ENCODE data around the gene SLC1A3. TPM values are rescaled to one million over a fixed set of nuclear protein-coding genes. Genes with fewer than 3 reads are reported as not detected.

SLC1A3 gene
- polyA plus RNA-seq, 2 donors: 13.5 to 16.1 TPM

DNA sequence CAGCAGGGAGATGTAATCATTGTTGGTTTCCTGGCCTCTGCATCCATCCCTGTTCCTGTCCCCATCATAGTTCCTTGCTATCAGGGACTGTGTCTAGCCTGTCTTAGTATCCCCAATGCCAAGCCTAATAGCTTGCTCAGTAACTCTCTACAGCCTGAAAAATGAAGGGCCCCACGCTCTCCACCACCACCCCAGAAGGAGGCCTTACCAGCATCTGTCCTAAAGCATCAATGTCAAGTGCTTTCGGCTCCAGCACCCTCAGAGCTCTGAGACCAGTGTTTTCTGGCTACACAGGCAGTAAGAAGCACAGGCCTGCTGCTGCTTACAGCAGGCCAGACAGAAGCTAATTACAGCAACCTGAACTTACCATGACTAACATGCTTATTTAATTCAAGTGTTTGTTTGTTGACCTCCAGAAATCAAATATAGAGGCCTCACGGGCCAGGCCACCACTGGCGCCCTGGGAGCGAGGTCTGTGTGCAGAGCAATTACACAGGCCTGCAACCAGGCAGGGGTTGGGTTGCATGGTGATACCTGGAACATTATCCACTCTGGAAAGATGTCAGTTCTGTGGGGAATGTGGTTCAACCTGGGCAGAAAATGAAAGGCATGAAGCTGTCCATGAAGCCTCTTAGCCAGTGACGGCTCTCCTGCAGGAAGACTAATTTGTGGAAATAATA is 124.3 kb downstream of the SLC1A3 start:
- Histone ChIP-seq H3K27ac (ENCODE audit: low read depth in 2 of 2, low read length in 1 of 2) (no peak overlapping the region), H3K9me3 (ENCODE audit: control insufficient read depth in 2 of 2, insufficient read depth in 1 of 2, low read depth in 1 of 2, low read length in 1 of 2) (no peaks in the 10 kb centered on the region), H3K27me3 (ENCODE audit: control insufficient read depth in 1 of 2, insufficient read depth in 2 of 2, low read length in 2 of 2) (no peaks in the 10 kb centered on the region), H3K4me3 (ENCODE audit: low read depth in 1 of 2, low read length in 2 of 2) (no peak overlapping the region), H3K36me3 (ENCODE audit: control insufficient read depth in 2 of 2, insufficient read depth in 2 of 2, low read length in 1 of 2) (no peaks in the 10 kb centered on the region), H3K4me1 (ENCODE audit: control insufficient read depth in 2 of 2, insufficient read depth in 2 of 2, low read length in 1 of 2) (no peaks in the 10 kb centered on the region)
- 94 to 98% methylated on average over 6 of the region's 6 CpGs for WGBS, 2 donors

DNA sequence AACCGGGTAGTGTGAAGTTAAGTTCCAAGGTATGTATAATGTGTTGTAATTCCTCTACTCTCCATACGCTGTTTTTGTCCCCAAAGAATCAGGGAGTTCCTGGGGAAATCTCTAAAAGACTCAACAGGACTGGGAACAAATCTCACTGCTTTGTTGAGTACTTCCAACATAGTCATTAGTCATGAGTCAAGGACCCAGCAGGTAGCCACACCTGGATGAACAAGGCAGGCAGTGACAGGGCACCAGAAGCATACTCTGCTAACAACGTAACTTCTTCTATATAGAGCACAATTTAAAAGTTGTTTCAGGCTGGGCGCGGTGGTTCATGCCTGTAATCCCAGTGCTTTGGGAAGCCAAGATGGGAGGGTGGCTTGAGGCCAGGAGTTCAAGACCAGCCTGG is 126.8 kb downstream of the SLC1A3 start:
- no peaks in the 10 kb centered on the region for H3K9me3 ChIP-seq (ENCODE audit: control insufficient read depth in 2 of 2, insufficient read depth in 1 of 2, low read depth in 1 of 2, low read length in 1 of 2)
- no peaks in the 10 kb centered on the region for H3K4me1 ChIP-seq (ENCODE audit: control insufficient read depth in 2 of 2, insufficient read depth in 2 of 2, low read length in 1 of 2)
- H3K4me3 ChIP-seq (ENCODE audit: low read depth in 1 of 2, low read length in 2 of 2): no peak overlapping the region
- no peaks in the 10 kb centered on the region for H3K27me3 ChIP-seq (ENCODE audit: control insufficient read depth in 1 of 2, insufficient read depth in 2 of 2, low read length in 2 of 2)
- H3K36me3 ChIP-seq (ENCODE audit: control insufficient read depth in 2 of 2, insufficient read depth in 2 of 2, low read length in 1 of 2): no peaks in the 10 kb centered on the region
- H3K27ac ChIP-seq (ENCODE audit: low read depth in 2 of 2, low read length in 1 of 2): peak overlapping the region in 1 of 2 donors; percentile 72
- 59 to 63% methylated on average over 5 of the region's 5 CpGs for WGBS, 2 donors

DNA sequence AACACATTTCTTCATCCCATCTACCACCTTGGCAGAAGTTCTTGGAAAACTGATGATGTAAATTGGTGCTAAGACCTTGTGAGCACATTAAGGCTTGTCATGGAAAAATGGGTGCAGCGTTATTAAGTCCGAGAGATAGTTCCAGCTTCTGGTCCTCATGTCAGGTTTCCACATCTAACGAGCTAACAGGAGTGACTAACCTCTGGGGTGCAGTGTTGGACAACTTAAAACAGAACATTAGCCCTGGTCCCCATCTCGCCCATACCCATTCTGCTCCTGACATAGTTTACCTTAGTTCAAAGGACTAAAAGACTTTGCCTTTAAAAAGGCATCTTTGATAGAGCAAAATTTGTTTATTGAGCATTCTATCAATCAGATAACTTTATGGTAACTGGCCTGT is 128.0 kb downstream of the SLC1A3 start:
- H3K4me1 ChIP-seq (ENCODE audit: control insufficient read depth in 2 of 2, insufficient read depth in 2 of 2, low read length in 1 of 2): no peaks in the 10 kb centered on the region
- H3K4me3 ChIP-seq (ENCODE audit: low read depth in 1 of 2, low read length in 2 of 2): no peak overlapping the region
- H3K9me3 ChIP-seq (ENCODE audit: control insufficient read depth in 2 of 2, insufficient read depth in 1 of 2, low read depth in 1 of 2, low read length in 1 of 2): no peaks in the 10 kb centered on the region
- H3K27ac ChIP-seq (ENCODE audit: low read depth in 2 of 2, low read length in 1 of 2): no peak overlapping the region
- WGBS, 2 donors: 23 to 37% methylated on average over 4 of the region's 4 CpGs
- no peaks in the 10 kb centered on the region for H3K27me3 ChIP-seq (ENCODE audit: control insufficient read depth in 1 of 2, insufficient read depth in 2 of 2, low read length in 2 of 2)
- H3K36me3 ChIP-seq (ENCODE audit: control insufficient read depth in 2 of 2, insufficient read depth in 2 of 2, low read length in 1 of 2): no peaks in the 10 kb centered on the region

DNA sequence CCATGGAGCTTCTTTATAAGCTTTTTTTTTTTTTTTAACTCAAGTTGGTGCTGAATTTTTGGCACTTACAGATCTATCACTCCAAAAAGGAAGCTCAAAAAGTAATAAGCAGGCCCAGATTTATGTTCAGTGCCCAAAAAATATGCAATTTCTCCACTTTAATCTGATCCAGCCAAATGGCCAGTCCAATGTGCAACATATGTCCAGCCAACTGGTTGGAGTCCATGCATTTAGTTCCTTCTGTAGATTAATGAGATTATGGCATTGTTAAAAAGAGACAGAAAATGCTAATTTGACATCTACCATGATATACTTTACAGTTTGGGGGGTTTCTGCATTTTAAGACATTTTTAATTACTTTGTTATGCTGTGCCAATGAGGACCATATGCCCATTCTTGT is 129.5 kb downstream of the SLC1A3 start:
- no peak overlapping the region for H3K4me3 ChIP-seq (ENCODE audit: low read depth in 1 of 2, low read length in 2 of 2)
- no peaks in the 10 kb centered on the region for H3K27me3 ChIP-seq (ENCODE audit: control insufficient read depth in 1 of 2, insufficient read depth in 2 of 2, low read length in 2 of 2)
- no peaks in the 10 kb centered on the region for H3K4me1 ChIP-seq (ENCODE audit: control insufficient read depth in 2 of 2, insufficient read depth in 2 of 2, low read length in 1 of 2)
- H3K27ac ChIP-seq (ENCODE audit: low read depth in 2 of 2, low read length in 1 of 2): no peak overlapping the region
- H3K9me3 ChIP-seq (ENCODE audit: control insufficient read depth in 2 of 2, insufficient read depth in 1 of 2, low read depth in 1 of 2, low read length in 1 of 2): no peaks in the 10 kb centered on the region
- no peaks in the 10 kb centered on the region for H3K36me3 ChIP-seq (ENCODE audit: control insufficient read depth in 2 of 2, insufficient read depth in 2 of 2, low read length in 1 of 2)

Measured in esophagus (tissue), 2 donors.